ENCODE measurements around the gene LRRC36. TPM values are rescaled to one million over a fixed set of nuclear protein-coding genes. Genes with fewer than 3 reads are reported as not detected.
A peak's percentile ranks its signal among the peaks of the same experiment; 100 is the strongest.

The LRRC36 gene
- total RNA-seq, 1 donor from 2014 or later: 2.4 TPM

GRCh38 chr16:67291461-67291860 is 35.2 kb upstream of the LRRC36 start:
- no peak for DNase-seq (ENCODE audit: low spot score in 2 of 2)
- FAIRE-seq: no peak

- FAIRE-seq: no peak
Measured at GRCh38 chr16:67294171-67294757, 32.4 kb upstream of the LRRC36 start.

DNA sequence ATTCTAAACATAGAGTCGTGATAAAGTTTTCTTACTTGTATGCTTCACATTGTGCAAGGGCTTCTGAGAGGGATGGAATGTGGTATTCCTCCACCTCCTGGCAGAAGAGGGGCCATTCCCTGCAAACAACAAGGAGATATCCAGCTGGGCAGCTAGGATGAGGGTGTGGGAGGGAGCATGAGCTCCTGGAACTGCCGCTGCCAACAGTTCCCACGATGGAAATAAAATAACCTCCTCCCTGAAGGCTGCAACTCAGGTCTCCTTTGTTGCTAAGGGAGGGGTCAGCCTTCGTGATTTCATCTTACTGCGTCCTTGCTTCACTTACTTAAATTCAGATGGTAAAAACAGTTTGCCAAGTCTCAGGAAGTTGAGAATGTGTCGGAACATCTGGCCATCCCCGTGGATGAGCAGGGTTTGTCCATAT is 31.7 kb upstream of the LRRC36 start:
- DNase-seq (ENCODE audit: low spot score in 2 of 2) (no peak), FAIRE-seq (no peak)

More at GRCh38 chr16:67294171-67294757, 32.4 kb upstream of the LRRC36 start:
- DNase-seq (ENCODE audit: low spot score in 2 of 2): no peak

- no peak for DNase-seq (ENCODE audit: low spot score in 2 of 2)
- FAIRE-seq: no peak
Measured at GRCh38 chr16:67296420-67296819, 30.2 kb upstream of the LRRC36 start.

DNA sequence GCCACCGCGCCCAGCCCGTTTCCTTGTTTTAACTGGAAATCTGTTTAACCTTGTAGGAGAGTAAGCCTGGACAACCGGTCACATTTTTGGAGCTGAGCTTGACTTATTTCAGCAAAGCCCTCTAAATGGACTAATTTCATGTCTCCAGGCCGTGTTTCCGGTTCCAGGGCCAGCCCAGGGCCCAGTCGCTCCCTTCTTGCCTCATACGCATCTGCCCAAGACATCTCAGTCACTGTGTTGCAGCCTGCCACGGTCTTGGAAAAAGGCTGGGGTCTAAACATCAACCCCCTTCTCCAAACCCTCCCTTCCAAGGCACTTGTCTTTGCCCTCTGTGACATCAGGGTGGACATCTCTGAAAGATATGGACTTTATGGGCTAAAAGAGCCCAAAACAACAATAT is 28.3 kb upstream of the LRRC36 start:
- FAIRE-seq (no peak), DNase-seq (ENCODE audit: low spot score in 2 of 2) (no peak)

DNA sequence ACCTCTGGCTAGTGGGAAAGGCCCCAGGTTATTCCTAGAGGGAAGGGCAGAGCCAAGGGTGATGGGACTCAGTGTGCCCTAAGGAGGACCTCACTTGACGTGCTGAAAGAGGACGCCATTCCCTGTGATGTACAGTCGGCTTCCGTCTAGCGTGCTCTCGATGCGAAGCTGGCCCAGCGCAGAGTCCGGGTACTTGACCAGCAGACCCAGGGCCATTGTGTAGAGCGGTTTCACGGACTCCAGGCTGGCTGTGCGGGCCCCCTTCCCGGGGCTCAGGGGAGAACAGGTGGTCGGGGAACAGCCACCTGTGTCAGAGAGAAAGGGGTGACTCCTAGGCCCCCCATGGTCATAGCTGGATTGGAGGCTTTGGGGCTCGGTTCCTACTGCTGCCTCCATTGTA is 27.3 kb upstream of the LRRC36 start:
- FAIRE-seq: no peak
- DNase-seq (ENCODE audit: low spot score in 2 of 2): no peak

GRCh38 chr16:67301080-67301782 is 25.4 kb upstream of the LRRC36 start:
- DNase-seq (ENCODE audit: low spot score in 2 of 2) (no peak), FAIRE-seq (no peak)

DNA sequence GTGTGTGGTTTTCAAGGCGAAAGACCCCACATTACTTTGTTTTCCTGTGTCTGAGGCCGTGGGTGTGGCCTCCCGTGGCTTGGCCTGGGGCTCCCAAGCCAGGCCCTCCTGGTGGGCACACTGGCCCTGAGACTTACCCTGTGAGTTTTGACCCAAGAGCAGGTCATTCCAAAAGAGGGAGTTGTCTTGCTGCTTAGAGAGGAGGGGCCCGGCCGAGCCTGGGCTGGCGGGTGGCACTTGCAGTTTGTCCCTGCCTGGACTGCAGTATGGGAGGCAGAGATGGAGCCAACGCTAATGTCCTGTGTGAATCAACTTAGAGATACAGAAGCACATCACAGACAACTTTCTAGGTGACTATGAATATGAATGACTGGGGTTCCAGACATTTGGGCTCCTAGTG is 24.5 kb upstream of the LRRC36 start:
- DNase-seq (ENCODE audit: low spot score in 2 of 2): no peak
- FAIRE-seq: no peak

- FAIRE-seq (no peak), DNase-seq (ENCODE audit: low spot score in 2 of 2) (no peak)
Measured at GRCh38 chr16:67302970-67303369, 23.6 kb upstream of the LRRC36 start.

GRCh38 chr16:67304020-67304419 is 22.6 kb upstream of the LRRC36 start:
- DNase-seq (ENCODE audit: low spot score in 2 of 2) (no peak), FAIRE-seq (no peak)

GRCh38 chr16:67305216-67306071 is 21.2 kb upstream of the LRRC36 start:
- FAIRE-seq: no peak
- no peak for DNase-seq (ENCODE audit: low spot score in 2 of 2)

GRCh38 chr16:67310561-67310960 is 16.1 kb upstream of the LRRC36 start:
- DNase-seq (ENCODE audit: low spot score in 2 of 2) (no peak), FAIRE-seq (no peak)

- FAIRE-seq (no peak), DNase-seq (ENCODE audit: low spot score in 2 of 2) (peak in 1 of 2 donors; percentile 37)
Measured at GRCh38 chr16:67311607-67312488, 14.8 kb upstream of the LRRC36 start.

DNA sequence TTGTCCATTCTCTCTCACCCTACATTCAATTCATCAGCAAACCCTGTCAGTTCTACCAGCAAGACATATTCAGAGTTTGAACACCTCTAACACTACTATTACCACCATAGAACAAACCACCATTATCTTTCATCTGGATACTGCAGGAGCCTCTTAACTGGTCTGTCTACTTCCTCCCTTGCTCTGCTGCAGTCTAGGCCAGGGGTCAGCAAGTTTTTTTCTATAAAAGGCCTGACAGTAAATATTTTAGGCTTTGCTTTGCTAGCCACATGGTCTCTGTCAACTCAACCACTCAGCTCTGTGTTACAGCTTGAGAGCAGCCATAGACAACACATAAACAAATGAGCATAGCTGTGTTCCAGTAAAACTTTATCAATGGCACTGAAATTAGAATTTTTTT is 13.9 kb upstream of the LRRC36 start:
- no peak for FAIRE-seq

DNA sequence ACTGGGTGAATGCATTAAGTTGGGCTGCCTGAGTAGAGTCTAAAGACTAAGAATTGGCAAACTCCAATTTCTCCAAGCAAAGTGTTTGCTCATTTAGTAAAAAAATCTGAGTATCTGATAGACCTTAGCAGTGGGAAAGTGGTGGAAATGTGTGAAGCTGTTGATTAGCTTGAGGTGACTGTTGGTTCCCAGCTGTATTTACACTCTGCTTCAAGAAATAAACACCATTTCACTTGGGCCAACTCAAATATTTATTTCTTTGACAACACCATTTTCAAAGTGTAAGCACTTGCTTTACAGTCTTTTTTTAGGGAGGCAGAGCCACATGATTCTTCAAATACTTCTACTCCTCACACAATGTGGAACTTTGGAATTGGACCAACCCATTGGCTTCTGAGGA is 8.8 kb upstream of the LRRC36 start:
- DNase-seq (ENCODE audit: low spot score in 2 of 2): no peak
- no peak for FAIRE-seq

More for the DNA sequence above, 13.9 kb upstream of the LRRC36 start:
- DNase-seq (ENCODE audit: low spot score in 2 of 2): no peak

GRCh38 chr16:67326115-67326471 is 522 bp upstream of the LRRC36 start:
- FAIRE-seq (no peak), DNase-seq (ENCODE audit: low spot score in 2 of 2) (no peak)

- DNase-seq (ENCODE audit: low spot score in 2 of 2) (no peak), FAIRE-seq (no peak)
Measured at GRCh38 chr16:67327743-67328142, 1.1 kb downstream of the LRRC36 start.

GRCh38 chr16:67329901-67330300 is 3.3 kb downstream of the LRRC36 start:
- DNase-seq (ENCODE audit: low spot score in 2 of 2): no peak
- FAIRE-seq: no peak

DNA sequence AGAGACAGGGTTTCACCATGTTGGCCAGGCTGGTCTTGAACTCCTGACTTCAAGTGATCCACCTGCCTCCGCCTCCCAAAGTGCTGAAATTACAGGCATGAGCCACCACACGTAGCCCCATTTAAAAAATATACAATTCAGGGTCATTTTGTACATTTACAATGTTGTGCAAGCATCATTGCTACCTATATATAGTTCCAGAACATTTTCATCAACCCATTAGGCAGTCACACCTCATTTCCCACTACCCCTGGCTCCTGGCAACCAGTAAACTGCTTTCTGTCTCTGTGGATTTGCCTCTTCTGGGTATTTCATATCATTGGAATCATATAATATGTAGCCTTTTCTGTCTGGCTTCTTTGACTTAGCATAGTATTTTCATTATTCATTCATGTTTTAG is 6.7 kb downstream of the LRRC36 start:
- DNase-seq (ENCODE audit: low spot score in 2 of 2) (no peak), FAIRE-seq (no peak)

DNA sequence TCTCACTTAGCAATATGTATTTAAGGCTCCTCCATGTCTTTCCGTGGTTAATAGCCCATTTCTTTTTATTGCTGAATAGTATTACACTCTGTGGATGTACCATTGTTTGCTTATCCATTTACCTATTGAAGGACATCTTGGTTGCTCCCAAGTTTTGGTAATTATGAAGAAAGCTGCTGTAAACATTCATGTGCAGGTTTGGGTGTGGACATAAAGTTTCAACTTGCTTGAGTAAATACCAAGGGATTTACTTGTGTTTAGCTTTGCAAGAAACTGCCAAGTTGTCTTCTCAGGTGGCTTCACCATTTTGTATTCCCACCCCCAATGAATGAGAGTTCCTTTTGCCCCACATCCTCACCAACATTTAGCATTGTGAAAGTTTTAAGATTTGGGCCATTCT is 9.5 kb downstream of the LRRC36 start:
- DNase-seq (ENCODE audit: low spot score in 2 of 2) (no peak), FAIRE-seq (no peak)

DNA sequence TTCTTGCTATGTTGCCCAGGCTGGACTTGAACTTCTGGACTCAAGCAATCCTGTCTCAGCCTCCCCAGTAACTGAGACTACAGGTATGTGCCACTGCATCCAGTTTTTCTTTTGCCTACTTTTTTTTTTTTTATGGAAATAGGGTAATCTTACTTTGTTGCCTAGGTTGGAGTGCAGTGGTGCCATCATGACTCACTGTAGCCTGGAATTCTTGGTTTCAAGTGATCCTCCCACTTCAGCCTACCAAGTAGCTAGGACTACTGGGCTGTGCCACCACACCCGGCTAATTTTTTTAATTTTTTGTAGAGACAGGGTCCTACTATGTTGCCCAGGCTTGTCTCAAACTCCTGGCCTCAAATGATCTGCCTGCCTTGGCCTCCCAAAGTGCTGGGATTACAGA is 10.0 kb downstream of the LRRC36 start:
- DNase-seq (ENCODE audit: low spot score in 2 of 2): no peak
- FAIRE-seq: no peak
